Stomach smooth muscle (tissue), 2 donors: ENCODE results near the gene TMEM117.

Experiments used
- H3K27ac ChIP-seq: one replicate; pipeline ENCODE4 v1.7.0; 2013; ENCODE audit warnings: mild to moderate bottlenecking, low read length, inconsistent platforms
- H3K27me3 ChIP-seq, 2 donors: one replicate each; pipeline ENCODE4 v1.7.0; 2013; ENCODE audit warnings: low read length in 2 of 2; ENCODE audit not compliant: insufficient read depth in 2 of 2, control insufficient read depth in 1 of 2
- H3K36me3 ChIP-seq, 2 donors: one replicate each; pipeline ENCODE4 v1.7.0; 2013; ENCODE audit warnings: low read length in 2 of 2; ENCODE audit not compliant: control insufficient read depth in 2 of 2, insufficient read depth in 2 of 2
- H3K4me1 ChIP-seq: one replicate; pipeline ENCODE4 v1.7.0; 2013; ENCODE audit warnings: low read length; ENCODE audit not compliant: control insufficient read depth, insufficient read depth
- H3K4me3 ChIP-seq, 2 donors: one replicate each; pipeline ENCODE4 v1.7.0; 2013; ENCODE audit warnings: low read length in 2 of 2
- H3K9ac ChIP-seq, 2 donors: one replicate each; pipeline ENCODE4 v1.7.0; 2013; ENCODE audit warnings: low read length in 2 of 2, mild to moderate bottlenecking in 1 of 2
- H3K9me3 ChIP-seq, 2 donors: one replicate each; pipeline ENCODE4 v1.7.0; 2013; ENCODE audit warnings: low read length in 2 of 2; ENCODE audit not compliant: control insufficient read depth in 2 of 2
- donor health status: healthy.
- donor health status: Pancreatic carcinoma.

The TMEM117 gene

GRCh38 chr12:43884683-43885410 lies 49.0 kb downstream of the TMEM117 start:
- H3K27ac ChIP-seq = peak overlapping the region; percentile 60
- H3K4me1 ChIP-seq = peaks cover 9% of the 10 kb centered on the region
- peak overlapping the region; percentile 16 to 44 for H3K4me3 ChIP-seq
- H3K27me3 ChIP-seq = no peaks in the 10 kb centered on the region
- no peaks in the 10 kb centered on the region for H3K9me3 ChIP-seq
- H3K36me3 ChIP-seq = no peaks in the 10 kb centered on the region
- H3K9ac ChIP-seq = peak overlapping the region in 1 of 2 donors; percentile 30

GRCh38 chr12:43887397-43887796 lies 51.5 kb downstream of the TMEM117 start:
- no peaks in the 10 kb centered on the region for H3K36me3 ChIP-seq
- H3K4me3 ChIP-seq = no peak overlapping the region
- H3K9me3 ChIP-seq = no peaks in the 10 kb centered on the region
- H3K27ac ChIP-seq = no peak overlapping the region
- H3K27me3 ChIP-seq = no peaks in the 10 kb centered on the region
- H3K9ac ChIP-seq = no peak overlapping the region
- peaks cover 7% of the 10 kb centered on the region for H3K4me1 ChIP-seq

- Histone ChIP-seq H3K27me3 (no peaks in the 10 kb centered on the region), H3K4me1 (no peaks in the 10 kb centered on the region), H3K9me3 (no peaks in the 10 kb centered on the region), H3K4me3 (no peak overlapping the region), H3K27ac (no peak overlapping the region), H3K9ac (no peak overlapping the region), H3K36me3 (peaks cover 0 to 2% of the 10 kb centered on the region in 2 donors)
These were observed 56.1 kb downstream of the TMEM117 start for GRCh38 chr12:43891856-43892574.

- peaks cover 0 to 2% of the 10 kb centered on the region in 2 donors for H3K36me3 ChIP-seq
- no peak overlapping the region for H3K9ac ChIP-seq
- H3K9me3 ChIP-seq = no peaks in the 10 kb centered on the region
- H3K4me3 ChIP-seq = no peak overlapping the region
- no peaks in the 10 kb centered on the region for H3K27me3 ChIP-seq
- no peaks in the 10 kb centered on the region for H3K4me1 ChIP-seq
- H3K27ac ChIP-seq = no peak overlapping the region
These were observed 57.8 kb downstream of the TMEM117 start for GRCh38 chr12:43893670-43894069.

- Histone ChIP-seq H3K4me1 (no peaks in the 10 kb centered on the region), H3K9me3 (no peaks in the 10 kb centered on the region), H3K4me3 (no peak overlapping the region), H3K27ac (no peak overlapping the region), H3K27me3 (no peaks in the 10 kb centered on the region), H3K9ac (no peak overlapping the region), H3K36me3 (peaks cover 0 to 2% of the 10 kb centered on the region in 2 donors)
These were observed 59.8 kb downstream of the TMEM117 start for GRCh38 chr12:43895580-43896206.

GRCh38 chr12:43896496-43896895 lies 60.6 kb downstream of the TMEM117 start:
- H3K36me3 ChIP-seq = peaks cover 0 to 2% of the 10 kb centered on the region in 2 donors

GRCh38 chr12:43898474-43898873 lies 62.6 kb downstream of the TMEM117 start:
- Histone ChIP-seq H3K9ac (no peak overlapping the region), H3K9me3 (no peaks in the 10 kb centered on the region), H3K4me1 (no peaks in the 10 kb centered on the region)

More at GRCh38 chr12:43896496-43896895, 60.6 kb downstream of the TMEM117 start:
- H3K27me3 ChIP-seq = no peaks in the 10 kb centered on the region
- H3K9ac ChIP-seq = no peak overlapping the region
- H3K4me3 ChIP-seq = no peak overlapping the region
- no peaks in the 10 kb centered on the region for H3K9me3 ChIP-seq
- no peaks in the 10 kb centered on the region for H3K4me1 ChIP-seq
- H3K27ac ChIP-seq = no peak overlapping the region

GRCh38 chr12:43899574-43899973 lies 63.7 kb downstream of the TMEM117 start:
- Histone ChIP-seq H3K4me3 (no peak overlapping the region), H3K27me3 (no peaks in the 10 kb centered on the region), H3K27ac (no peak overlapping the region), H3K36me3 (no peaks in the 10 kb centered on the region), H3K9me3 (no peaks in the 10 kb centered on the region), H3K9ac (no peak overlapping the region), H3K4me1 (no peaks in the 10 kb centered on the region)

More at GRCh38 chr12:43898474-43898873, 62.6 kb downstream of the TMEM117 start:
- Histone ChIP-seq H3K4me3 (no peak overlapping the region), H3K36me3 (peaks cover 0 to 2% of the 10 kb centered on the region in 2 donors), H3K27ac (no peak overlapping the region), H3K27me3 (no peaks in the 10 kb centered on the region)

GRCh38 chr12:43903686-43904085 lies 67.8 kb downstream of the TMEM117 start:
- H3K27ac ChIP-seq = no peak overlapping the region
- no peak overlapping the region for H3K4me3 ChIP-seq
- H3K9me3 ChIP-seq = no peaks in the 10 kb centered on the region
- H3K9ac ChIP-seq = no peak overlapping the region
- H3K36me3 ChIP-seq = no peaks in the 10 kb centered on the region
- H3K4me1 ChIP-seq = no peaks in the 10 kb centered on the region
- H3K27me3 ChIP-seq = no peaks in the 10 kb centered on the region

- Histone ChIP-seq H3K27me3 (no peaks in the 10 kb centered on the region), H3K9me3 (no peaks in the 10 kb centered on the region), H3K36me3 (no peaks in the 10 kb centered on the region), H3K4me1 (no peaks in the 10 kb centered on the region), H3K9ac (no peak overlapping the region), H3K4me3 (no peak overlapping the region), H3K27ac (no peak overlapping the region)
These were observed 77.0 kb downstream of the TMEM117 start for GRCh38 chr12:43912859-43913258.
